SK-N-SH (cell line): ENCODE results near the gene GATAD2B. TPM values are rescaled to one million over a fixed set of nuclear protein-coding genes. Genes with fewer than 3 reads are reported as not detected.
A peak's percentile ranks its signal among the peaks of the same experiment; 100 is the strongest.

ENCODE experiments used
- CTCF ChIA-PET: fragments of 300-600, 350-600 bp; formaldehyde crosslinking; extraction: SDS; loops from one replicate; lab custom pipeline; 2021; lab: Yijun Ruan, JAX
- POLR2A ChIA-PET: fragments of 350-600 bp; sonication (Branson Sonifier 250); formaldehyde crosslinking; extraction: SDS; loops from one replicate; lab custom pipeline; 2020; ENCODE audit warnings: antibody characterized with exemption, inconsistent platforms; lab: Yijun Ruan, JAX
- DNase-seq: peaks from one replicate; pipeline ENCODE4 v3.0.0; 2012
- H2AFZ ChIP-seq: fragments of 200-600 bp; sonication (generic); 2 replicates; pipeline ENCODE4 v1.8.1; 2016; ENCODE audit warnings: antibody characterized with exemption, mild to moderate bottlenecking, low read depth
- H3F3A ChIP-seq: fragments of 200-600 bp; sonication (generic); replicated peaks from 2 replicates; pipeline ENCODE3; 2016; ENCODE audit warnings: antibody characterized with exemption, mild to moderate bottlenecking; ENCODE audit not compliant: insufficient read depth
- H3K27ac ChIP-seq, 2 experiments: fragments of 200-500 bp in 1 of 2; fragments of 200-600 bp in 1 of 2; sonication (Bioruptor generic) in 1 of 2; sonication (generic), shearing (Covaris generic) in 1 of 2; 2 replicates each; pipeline versions ENCODE4 v1.5.1 to v1.6.1; 2014 to 2016; ENCODE audit warnings: low read depth in 2 of 2, inconsistent platforms in 1 of 2, low read length in 1 of 2, mild to moderate bottlenecking in 1 of 2, mixed read lengths in 1 of 2
- H3K27me3 ChIP-seq: fragments of 200-600 bp; sonication (generic), shearing (Covaris generic); 2 replicates; pipeline ENCODE4 v1.6.1; 2016; ENCODE audit warnings: mixed run types; ENCODE audit not compliant: insufficient read depth
- H3K36me3 ChIP-seq, 2 experiments: fragments of 200-500 bp in 1 of 2; fragments of 200-600 bp in 1 of 2; sonication (Bioruptor generic) in 1 of 2; sonication (generic) in 1 of 2; replicated peaks in 1 of 2; 2 replicates each; pipeline versions ENCODE3 to v1.5.1; 2014 to 2016; ENCODE audit warnings: low read length in 1 of 2, mild to moderate bottlenecking in 1 of 2; ENCODE audit not compliant: insufficient read depth in 2 of 2, control insufficient read depth in 1 of 2
- H3K4me1 ChIP-seq, 2 experiments: fragments of 200-500 bp in 1 of 2; fragments of 200-600 bp in 1 of 2; sonication (Bioruptor generic) in 1 of 2; sonication (generic), shearing (Covaris generic) in 1 of 2; 2 replicates each; pipeline versions ENCODE4 v1.5.1 to v1.6.1; 2014 to 2016; ENCODE audit warnings: low read depth in 1 of 2, low read length in 1 of 2, mixed run types in 1 of 2; ENCODE audit not compliant: insufficient read depth in 2 of 2, control insufficient read depth in 1 of 2
- H3K4me2 ChIP-seq: fragments of 200-600 bp; sonication (generic), shearing (Covaris generic); 2 replicates; pipeline ENCODE4 v1.6.1; 2017; ENCODE audit warnings: mixed run types
- H3K4me3 ChIP-seq, 2 experiments: fragments of 200-500 bp in 1 of 2; fragments of 200-600 bp in 1 of 2; sonication (Bioruptor generic) in 1 of 2; sonication (generic), shearing (Covaris generic) in 1 of 2; 2 replicates each; pipeline versions ENCODE4 v1.5.1 to v1.8.1; 2014 to 2016; ENCODE audit warnings: low read depth in 2 of 2, inconsistent platforms in 1 of 2, low read length in 1 of 2, mild to moderate bottlenecking in 1 of 2, mixed read lengths in 1 of 2, moderate library complexity in 1 of 2
- H3K79me2 ChIP-seq: fragments of 200-600 bp; sonication (generic); 2 replicates; pipeline ENCODE4 v1.8.1; 2017; ENCODE audit warnings: mild to moderate bottlenecking; ENCODE audit not compliant: insufficient read depth
- H3K9ac ChIP-seq: fragments of 200-600 bp; sonication (generic); 2 replicates; pipeline ENCODE4 v1.6.1; 2017; ENCODE audit warnings: mixed run types
- H3K9me2 ChIP-seq: fragments of 200-600 bp; sonication (generic); 2 replicates; pipeline ENCODE4 v1.6.1; 2017; ENCODE audit warnings: mixed run types
- H3K9me3 ChIP-seq: fragments of 200-600 bp; sonication (generic); 2 replicates; pipeline ENCODE4 v1.6.1; 2017; ENCODE audit warnings: mixed run types, mild to moderate bottlenecking, moderate library complexity
- H4K20me1 ChIP-seq: fragments of 200-600 bp; sonication (generic); 2 replicates; pipeline ENCODE4 v1.6.1; 2017; ENCODE audit warnings: mild to moderate bottlenecking, mixed run types; ENCODE audit not compliant: insufficient read depth
- CHD2 ChIP-seq: fragments of 150-350 bp; IDR thresholded peaks from 2 replicates; pipeline ENCODE4 v1.6.1; 2018; ENCODE audit warnings: low read length; ENCODE audit not compliant: partially characterized antibody
- ELF1 ChIP-seq: IDR thresholded peaks from 2 replicates; pipeline ENCODE4 v1.4.0; 2012
- EP300 ChIP-seq, 2 experiments: IDR thresholded peaks; 2 replicates each; pipeline versions ENCODE4 v1.4.0 to v1.6.1; 2012; ENCODE audit warnings: borderline replicate concordance in 1 of 2, low read depth in 1 of 2, low read length in 1 of 2
- FOSL2 ChIP-seq: IDR thresholded peaks from 2 replicates; pipeline ENCODE4 v1.4.0; 2012; ENCODE audit warnings: low read depth, mild to moderate bottlenecking, moderate library complexity, borderline replicate concordance
- GATA2 ChIP-seq: sonication (generic); formaldehyde crosslinking; IDR thresholded peaks from 2 replicates; pipeline ENCODE4 v1.5.0; 2020; ENCODE audit warnings: mild to moderate bottlenecking, missing genetic modification reagents
- MXI1 ChIP-seq: IDR thresholded peaks from 2 replicates; pipeline ENCODE4 v1.6.1; 2012; ENCODE audit warnings: mild to moderate bottlenecking, low read depth, low read length, improper control_type of control experiment
- NFIC ChIP-seq: IDR thresholded peaks from 2 replicates; pipeline ENCODE4 v1.4.0; 2012; ENCODE audit warnings: borderline replicate concordance
- NRF1 ChIP-seq: IDR thresholded peaks from 2 replicates; pipeline ENCODE4 v1.6.1; 2012; ENCODE audit warnings: low read depth, mild to moderate bottlenecking, low read length
- POLR2AphosphoS5 ChIP-seq: IDR thresholded peaks from 2 replicates; pipeline ENCODE4 v1.6.1; 2012; ENCODE audit warnings: low read depth, low read length
- REST ChIP-seq: IDR thresholded peaks from 2 replicates; pipeline ENCODE4 v1.6.1; 2012; ENCODE audit warnings: mild to moderate bottlenecking, low read depth, low read length, moderate library complexity
- RFX5 ChIP-seq: IDR thresholded peaks from 2 replicates; pipeline ENCODE4 v1.6.1; 2012; ENCODE audit warnings: mild to moderate bottlenecking, improper control_type of control experiment, low read length
- RXRA ChIP-seq: IDR thresholded peaks from 2 replicates; pipeline ENCODE4 v1.4.0; 2012; ENCODE audit warnings: low read depth, mild to moderate bottlenecking, borderline replicate concordance
- SIN3A ChIP-seq: IDR thresholded peaks from 2 replicates; pipeline ENCODE4 v1.6.1; 2012; ENCODE audit warnings: low read depth, mild to moderate bottlenecking, low read length, moderate library complexity, borderline replicate concordance
- TEAD4 ChIP-seq: IDR thresholded peaks from 2 replicates; pipeline ENCODE4 v1.4.0; 2012; ENCODE audit warnings: mild to moderate bottlenecking, borderline replicate concordance; ENCODE audit not compliant: insufficient read depth
- USF1 ChIP-seq: IDR thresholded peaks from 2 replicates; pipeline ENCODE4 v1.4.0; 2012; ENCODE audit warnings: low read depth, borderline replicate concordance
- ZBTB33 ChIP-seq: IDR thresholded peaks from 2 replicates; pipeline ENCODE4 v1.4.0; 2012; ENCODE audit warnings: low read depth, borderline replicate concordance
- WGBS: methylation state at CpG from one replicate; pipeline ENCODE4 v1.1.6; 2017; ENCODE audit warnings: low lambda C conversion rate; 5-methylcytosine and 5-hydroxymethylcytosine counted together
- polyA plus RNA-seq, 3 experiments: library from polyadenylated mRNA; depleted of rRNA; stranded (reverse); fragments of >200 nt; gene quantifications; 2 replicates each; pipeline ENCODE4 v1.2.3, GENCODE V29; 2012
- TF ChIP-seq, protein P1 (sequence below): IDR thresholded peaks from 2 replicates; pipeline ENCODE4 v1.4.0; 2012; ENCODE audit warnings: low read depth

Gene GATAD2B
- polyA plus RNA-seq, 1 of the 3 experiments (the other 2 are of a cell fraction), result 2.8 TPM

DNA sequence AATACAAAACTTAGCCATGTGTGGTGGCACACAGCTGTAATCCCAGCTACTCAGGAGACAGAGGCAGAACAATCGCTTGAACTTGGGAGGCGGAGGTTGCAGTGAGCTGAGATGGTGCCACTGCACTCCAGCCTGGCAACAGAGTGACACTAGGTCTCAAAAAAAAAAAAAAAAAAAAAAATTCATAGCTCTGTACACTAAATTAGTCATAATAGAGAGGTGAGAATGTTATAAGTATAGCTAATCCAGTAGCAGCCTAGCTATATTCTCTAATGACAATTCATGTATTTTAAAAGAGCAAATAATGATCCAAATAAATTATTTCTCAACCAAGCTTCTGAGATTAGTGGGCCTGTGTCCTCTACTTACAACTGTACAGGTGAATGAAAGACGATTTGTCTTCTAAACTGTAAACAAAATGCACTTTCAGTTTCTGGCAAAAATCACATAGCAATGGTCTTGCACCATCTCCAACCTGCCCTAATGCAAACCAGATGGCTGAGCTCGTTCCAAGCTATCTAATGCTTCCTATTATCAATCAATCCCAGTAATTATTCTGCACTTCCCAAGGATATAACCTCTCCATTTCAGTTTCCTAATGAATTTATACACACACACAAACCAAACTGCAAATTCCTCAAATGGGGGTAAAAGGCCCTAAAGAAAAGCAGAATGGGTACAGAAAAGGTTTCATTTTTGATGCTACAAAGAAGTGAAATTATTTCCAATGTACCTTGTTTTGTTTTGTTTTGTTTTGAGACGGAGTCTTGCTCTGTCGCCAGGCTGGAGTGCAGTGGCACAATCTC lies 56.5 kb downstream of the GATAD2B start (continued):
- no peak for TF ChIP-seq ZBTB33
- TF ChIP-seq, protein P1, sequence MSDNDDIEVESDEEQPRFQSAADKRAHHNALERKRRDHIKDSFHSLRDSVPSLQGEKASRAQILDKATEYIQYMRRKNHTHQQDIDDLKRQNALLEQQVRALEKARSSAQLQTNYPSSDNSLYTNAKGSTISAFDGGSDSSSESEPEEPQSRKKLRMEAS, result no peak
- TF ChIP-seq RFX5, result no peak
- peak; percentile 16; the same call in 1 of the 2 replicates for TF ChIP-seq MXI1
- peak; percentile 13; the same call in 1 of the 2 replicates for TF ChIP-seq NFIC
- TF ChIP-seq CHD2, result no peak
- no peak for TF ChIP-seq NRF1
- peak; percentile 46; the same call in 1 of the 2 replicates for TF ChIP-seq POLR2AphosphoS5
- no peak for TF ChIP-seq FOSL2
- no peak for TF ChIP-seq TEAD4

DNA sequence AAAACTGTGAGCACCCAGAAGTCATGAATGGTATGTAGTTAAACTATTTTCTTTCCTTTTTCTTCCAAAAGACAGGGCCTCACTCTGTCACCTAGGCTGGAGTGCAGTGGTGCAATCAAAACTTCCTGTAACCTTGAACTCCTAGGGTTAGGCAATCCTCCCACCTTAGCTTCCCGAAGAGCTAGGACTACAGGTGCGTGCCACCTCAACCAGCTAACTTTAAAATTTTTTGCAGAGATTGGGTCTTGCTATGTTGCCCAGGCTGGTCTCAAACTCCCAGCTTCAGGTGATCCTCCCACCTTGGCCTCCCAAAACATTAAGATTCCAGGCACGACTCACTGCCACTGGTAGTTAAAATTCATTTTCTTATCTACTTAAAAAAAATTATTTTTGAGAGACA lies 62.5 kb downstream of the GATAD2B start:
- Histone ChIP-seq H3K27ac (no peak overlapping the region), H3K4me1 (no peaks in the 10 kb centered on the region), H3K36me3 (peaks cover 0 to 17% of the 10 kb centered on the region in 2 experiments), H4K20me1 (peaks cover 31% of the 10 kb centered on the region), H3K27me3 (no peaks in the 10 kb centered on the region), H3F3A (peaks cover 3% of the 10 kb centered on the region), H3K4me3 (no peak overlapping the region), H3K9me2 (no peaks in the 10 kb centered on the region), H3K4me2 (no peak overlapping the region), H3K79me2 (peaks cover 58% of the 10 kb centered on the region), H3K9ac (no peak overlapping the region), H3K9me3 (no peaks in the 10 kb centered on the region), H2AFZ (no peak overlapping the region)
- ChIA-PET CTCF (no interaction called here), POLR2A (no interaction called here)
- DNase-seq, result no peak
- no peak for TF ChIP-seq SIN3A
- TF ChIP-seq ELF1, result no peak
- TF ChIP-seq EP300 (IDR thresholded peaks at IDR 0.05; ENCODE audit: borderline replicate concordance in 1 of 2, low read depth in 1 of 2, low read length in 1 of 2), result no peak
- no peak for TF ChIP-seq USF1
- no peak for TF ChIP-seq NFIC
- TF ChIP-seq GATA2 (CRISPR knock-in tag), result no peak
- no peak for TF ChIP-seq REST
- TF ChIP-seq RFX5, result no peak
- TF ChIP-seq RXRA, result no peak
- TF ChIP-seq ZBTB33, result no peak
- WGBS, result 98% methylated on average over 3 of the region's 3 CpGs
